Nephron (organoid): Measurements from ENCODE around the gene F12.

ENCODE experiments used
- H3K27ac Mint-ChIP-seq, 3 experiments: 2 replicates each; pipeline ENCODE4 v1.8.0; 2020; ENCODE audit warnings: mixed read lengths in 3 of 3, mild to moderate bottlenecking in 2 of 3, moderate library complexity in 1 of 3
- H3K27me3 Mint-ChIP-seq: 2 replicates; pipeline ENCODE4 v1.8.0; 2021; ENCODE audit warnings: low read depth, mild to moderate bottlenecking, moderate library complexity, mixed read lengths
- H3K36me3 Mint-ChIP-seq: 2 replicates; pipeline ENCODE4 v1.8.0; 2020; ENCODE audit warnings: low read depth, mixed read lengths
- H3K4me1 Mint-ChIP-seq: 2 replicates; pipeline ENCODE4 v1.8.0; 2020; ENCODE audit warnings: mixed read lengths
- H3K4me3 Mint-ChIP-seq, 3 experiments: 2 replicates each; pipeline ENCODE4 v1.8.0; 2020; ENCODE audit warnings: mild to moderate bottlenecking in 3 of 3, mixed read lengths in 3 of 3, moderate library complexity in 2 of 3
- H3K9me3 Mint-ChIP-seq: 2 replicates; pipeline ENCODE4 v1.8.0; 2020; ENCODE audit warnings: mixed read lengths
- CTCF ChIP-seq, 3 experiments: fragments of 200-600 bp; sonication (generic); IDR thresholded peaks; one replicate each; pipeline ENCODE4 v1.5.0; 2021; ENCODE audit warnings: antibody characterized with exemption in 3 of 3; ENCODE audit not compliant: unreplicated experiment in 3 of 3

The F12 gene

GRCh38 chr5:177455661-177456590 lies 46.6 kb upstream of the F12 start:
- H3K9me3 Mint-ChIP-seq, result no peaks in the 10 kb centered on the region
- H3K4me3 Mint-ChIP-seq, result peak overlapping the region; percentile 81 to 89 (median 88)
- peaks cover 23% of the 10 kb centered on the region for H3K36me3 Mint-ChIP-seq
- H3K27me3 Mint-ChIP-seq, result peaks cover 5% of the 10 kb centered on the region
- peak overlapping the region; percentile 79 to 91 (median 88) for H3K27ac Mint-ChIP-seq
- H3K4me1 Mint-ChIP-seq, result peaks cover 18% of the 10 kb centered on the region
- peak; percentile 96 to 99 (median 98) for TF ChIP-seq CTCF (IDR thresholded peaks at IDR 0.05; ENCODE audit: unreplicated experiment in 3 of 3)

GRCh38 chr5:177455036-177455660 lies 45.8 kb upstream of the F12 start:
- H3K4me3 Mint-ChIP-seq, result peak overlapping the region; percentile 73 to 89 (median 81)
- H3K27me3 Mint-ChIP-seq, result peaks cover 5% of the 10 kb centered on the region
- peaks cover 18% of the 10 kb centered on the region for H3K36me3 Mint-ChIP-seq
- TF ChIP-seq CTCF (IDR thresholded peaks at IDR 0.05; ENCODE audit: unreplicated experiment in 3 of 3), result peak; percentile 73 to 89 (median 77)
- no peaks in the 10 kb centered on the region for H3K9me3 Mint-ChIP-seq
- H3K27ac Mint-ChIP-seq, result no peak overlapping the region
- H3K4me1 Mint-ChIP-seq, result peaks cover 24% of the 10 kb centered on the region

- peaks cover 24% of the 10 kb centered on the region for H3K4me1 Mint-ChIP-seq
- H3K9me3 Mint-ChIP-seq, result no peaks in the 10 kb centered on the region
- peak overlapping the region in 1 of 3 experiments; percentile 58 for H3K27ac Mint-ChIP-seq
- peaks cover 5% of the 10 kb centered on the region for H3K27me3 Mint-ChIP-seq
- peaks cover 14% of the 10 kb centered on the region for H3K36me3 Mint-ChIP-seq
- peak; percentile 85 to 94 (median 93) for TF ChIP-seq CTCF (IDR thresholded peaks at IDR 0.05; ENCODE audit: unreplicated experiment in 3 of 3)
- peak overlapping the region; percentile 73 to 92 (median 90) for H3K4me3 Mint-ChIP-seq
These were observed 45.2 kb upstream of the F12 start for GRCh38 chr5:177454397-177455035.

GRCh38 chr5:177453852-177454396 lies 44.6 kb upstream of the F12 start:
- no peak for TF ChIP-seq CTCF (IDR thresholded peaks at IDR 0.05; ENCODE audit: unreplicated experiment in 3 of 3)
- Mint-ChIP-seq H3K4me3 (peak overlapping the region; percentile 84 to 92 (median 90)), H3K36me3 (peaks cover 12% of the 10 kb centered on the region), H3K27me3 (peaks cover 5% of the 10 kb centered on the region), H3K9me3 (no peaks in the 10 kb centered on the region), H3K27ac (peak overlapping the region; percentile 58 to 77 (median 75)), H3K4me1 (peaks cover 24% of the 10 kb centered on the region)

- peaks cover 11% of the 10 kb centered on the region for H3K27me3 Mint-ChIP-seq
- no peak for TF ChIP-seq CTCF (IDR thresholded peaks at IDR 0.05; ENCODE audit: unreplicated experiment in 3 of 3)
- H3K4me1 Mint-ChIP-seq, result peaks cover 32% of the 10 kb centered on the region
- peaks cover 12% of the 10 kb centered on the region for H3K36me3 Mint-ChIP-seq
- H3K9me3 Mint-ChIP-seq, result no peaks in the 10 kb centered on the region
- H3K4me3 Mint-ChIP-seq, result peak overlapping the region; percentile 84 to 92 (median 90)
- no peak overlapping the region for H3K27ac Mint-ChIP-seq
These were observed 43.6 kb upstream of the F12 start for GRCh38 chr5:177452688-177453638.
